Fibroblast of lung (primary cell): ENCODE results near the gene DIAPH3. TPM values are rescaled to one million over a fixed set of nuclear protein-coding genes. Genes with fewer than 3 reads are reported as not detected.

ENCODE experiments used
- DNase-seq, 2 donors: peaks; one replicate each; pipeline versions ENCODE4 v3.0.0 to v3.0.0-alpha.2; 2010; ENCODE audit warnings: low read depth in 2 of 2
- H2AFZ ChIP-seq: 2 replicates; pipeline ENCODE4 v1.5.1; 2012; ENCODE audit warnings: low read length, control low read depth, inconsistent platforms
- H3K27ac ChIP-seq: 2 replicates; pipeline ENCODE4 v1.5.1; 2011; ENCODE audit warnings: low read length, control low read depth; ENCODE audit not compliant: insufficient read depth
- H3K27me3 ChIP-seq: 2 replicates; pipeline ENCODE4 v1.5.1; 2011; ENCODE audit warnings: mild to moderate bottlenecking, low read length; ENCODE audit not compliant: control insufficient read depth, insufficient read depth
- H3K36me3 ChIP-seq: 2 replicates; pipeline ENCODE4 v1.5.1; 2011; ENCODE audit warnings: low read length; ENCODE audit not compliant: control insufficient read depth, insufficient read depth
- H3K4me1 ChIP-seq: 2 replicates; pipeline ENCODE4 v1.5.1; 2011; ENCODE audit warnings: low read length; ENCODE audit not compliant: control insufficient read depth, insufficient read depth; ENCODE audit errors: extremely low read depth
- H3K4me2 ChIP-seq: 2 replicates; pipeline ENCODE4 v1.5.1; 2011; ENCODE audit warnings: low read length, control low read depth; ENCODE audit not compliant: insufficient read depth; ENCODE audit errors: extremely low read depth
- H3K4me3 ChIP-seq, 4 experiments: fragments of 200-600 bp in 1 of 4; sonication (generic) in 1 of 4; replicated peaks in 1 of 4; 2 replicates each; pipeline ENCODE4 v1.5.1; 2011 to 2016; ENCODE audit warnings: low read length in 4 of 4, low read depth in 3 of 4, mild to moderate bottlenecking in 3 of 4, control low read depth in 2 of 4, inconsistent platforms in 1 of 4, mixed read lengths in 1 of 4; ENCODE audit not compliant: insufficient read depth in 1 of 4; ENCODE audit errors: control extremely low read depth in 1 of 4
- H3K79me2 ChIP-seq: 2 replicates; pipeline ENCODE4 v1.5.1; 2012; ENCODE audit warnings: mild to moderate bottlenecking, low read length, inconsistent platforms; ENCODE audit not compliant: control insufficient read depth, insufficient read depth
- H3K9ac ChIP-seq: 2 replicates; pipeline ENCODE4 v1.5.1; 2011; ENCODE audit warnings: mild to moderate bottlenecking, low read length, control low read depth; ENCODE audit not compliant: insufficient read depth
- H3K9me3 ChIP-seq: 2 replicates; pipeline ENCODE4 v1.5.1; 2012; ENCODE audit warnings: low read depth, low read length; ENCODE audit not compliant: control insufficient read depth, insufficient read depth
- H4K20me1 ChIP-seq: 2 replicates; pipeline ENCODE4 v1.5.1; 2011; ENCODE audit warnings: low read length; ENCODE audit not compliant: control insufficient read depth, insufficient read depth; ENCODE audit errors: extremely low read depth
- EZH2 ChIP-seq: IDR thresholded peaks from 2 replicates; pipeline ENCODE4 v1.5.1; 2012; ENCODE audit warnings: low read length, control low read depth, mild to moderate bottlenecking; ENCODE audit errors: missing control alignments
- polyA plus RNA-seq, 2 donors: library from polyadenylated mRNA; depleted of rRNA in 1 of 2; stranded (reverse) in 1 of 2; unstranded in 1 of 2; fragments of >200 nt; gene quantifications; 2 replicates each; pipeline ENCODE4 v1.2.1, GENCODE V29; 2011 to 2012; ENCODE audit warnings: missing spikeins in 1 of 2
- total RNA-seq: library from RNA; depleted of rRNA; stranded (reverse); fragments of >200 nt; gene quantifications from 2 replicates; pipeline ENCODE4 v1.2.1, GENCODE V29; 2014
- TF ChIP-seq, protein P1 (sequence below), 2 donors: IDR thresholded peaks in 1 of 2; conservative IDR thresholded peaks in 1 of 2; 1 replicate in 1 of 2; 2 replicates in 1 of 2; pipeline ENCODE4 v1.5.1; 2011 to 2012; ENCODE audit warnings: low read length in 2 of 2, control low read depth in 1 of 2, inconsistent platforms in 1 of 2, low read depth in 1 of 2, mild to moderate bottlenecking in 1 of 2

Gene DIAPH3
- total and polyA plus RNA-seq, 2 donors (not counting 1 experiment from before 2014, with no cell fraction given): 5.9 to 10.9 TPM

DNA sequence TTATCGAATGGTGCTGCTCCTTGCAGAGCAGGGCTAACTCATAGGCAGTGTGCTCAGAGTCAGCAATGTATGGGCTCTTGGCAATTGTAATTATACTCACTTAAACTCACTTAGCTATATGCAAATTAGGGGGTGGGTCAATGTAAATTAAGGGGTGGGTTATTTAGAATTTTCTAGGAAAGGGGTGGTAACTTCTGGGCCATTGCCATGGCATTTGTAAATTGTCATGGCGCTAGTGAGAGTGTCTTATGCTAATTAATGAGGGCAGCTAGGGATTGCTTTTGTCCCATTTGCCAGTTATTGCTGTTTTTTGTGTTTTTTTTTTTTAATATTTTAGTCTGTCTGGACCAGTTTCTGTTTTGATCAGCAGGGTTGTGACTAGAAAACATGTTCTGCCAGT lies 68.4 kb downstream of the DIAPH3 start:
- no peaks in the 10 kb centered on the region for H3K36me3 ChIP-seq
- H3K27me3 ChIP-seq: no peaks in the 10 kb centered on the region
- H2AFZ ChIP-seq: no peak overlapping the region
- no peaks in the 10 kb centered on the region for H4K20me1 ChIP-seq
- no peaks in the 10 kb centered on the region for H3K9me3 ChIP-seq
- H3K4me2 ChIP-seq: no peak overlapping the region
- peaks cover 10% of the 10 kb centered on the region for H3K79me2 ChIP-seq
- no peak for DNase-seq
- no peak overlapping the region for H3K4me3 ChIP-seq
- no peak for TF ChIP-seq EZH2
- TF ChIP-seq, protein P1, sequence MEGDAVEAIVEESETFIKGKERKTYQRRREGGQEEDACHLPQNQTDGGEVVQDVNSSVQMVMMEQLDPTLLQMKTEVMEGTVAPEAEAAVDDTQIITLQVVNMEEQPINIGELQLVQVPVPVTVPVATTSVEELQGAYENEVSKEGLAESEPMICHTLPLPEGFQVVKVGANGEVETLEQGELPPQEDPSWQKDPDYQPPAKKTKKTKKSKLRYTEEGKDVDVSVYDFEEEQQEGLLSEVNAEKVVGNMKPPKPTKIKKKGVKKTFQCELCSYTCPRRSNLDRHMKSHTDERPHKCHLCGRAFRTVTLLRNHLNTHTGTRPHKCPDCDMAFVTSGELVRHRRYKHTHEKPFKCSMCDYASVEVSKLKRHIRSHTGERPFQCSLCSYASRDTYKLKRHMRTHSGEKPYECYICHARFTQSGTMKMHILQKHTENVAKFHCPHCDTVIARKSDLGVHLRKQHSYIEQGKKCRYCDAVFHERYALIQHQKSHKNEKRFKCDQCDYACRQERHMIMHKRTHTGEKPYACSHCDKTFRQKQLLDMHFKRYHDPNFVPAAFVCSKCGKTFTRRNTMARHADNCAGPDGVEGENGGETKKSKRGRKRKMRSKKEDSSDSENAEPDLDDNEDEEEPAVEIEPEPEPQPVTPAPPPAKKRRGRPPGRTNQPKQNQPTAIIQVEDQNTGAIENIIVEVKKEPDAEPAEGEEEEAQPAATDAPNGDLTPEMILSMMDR (conservative IDR thresholded peaks at IDR 0.05 in 1 of 2, IDR thresholded peaks at IDR 0.05 in 1 of 2; ENCODE audit: low read depth in 1 of 2, low read length in 2 of 2): no peak
- no peak overlapping the region for H3K27ac ChIP-seq
- H3K9ac ChIP-seq: no peak overlapping the region
- peaks cover 2% of the 10 kb centered on the region for H3K4me1 ChIP-seq

DNA sequence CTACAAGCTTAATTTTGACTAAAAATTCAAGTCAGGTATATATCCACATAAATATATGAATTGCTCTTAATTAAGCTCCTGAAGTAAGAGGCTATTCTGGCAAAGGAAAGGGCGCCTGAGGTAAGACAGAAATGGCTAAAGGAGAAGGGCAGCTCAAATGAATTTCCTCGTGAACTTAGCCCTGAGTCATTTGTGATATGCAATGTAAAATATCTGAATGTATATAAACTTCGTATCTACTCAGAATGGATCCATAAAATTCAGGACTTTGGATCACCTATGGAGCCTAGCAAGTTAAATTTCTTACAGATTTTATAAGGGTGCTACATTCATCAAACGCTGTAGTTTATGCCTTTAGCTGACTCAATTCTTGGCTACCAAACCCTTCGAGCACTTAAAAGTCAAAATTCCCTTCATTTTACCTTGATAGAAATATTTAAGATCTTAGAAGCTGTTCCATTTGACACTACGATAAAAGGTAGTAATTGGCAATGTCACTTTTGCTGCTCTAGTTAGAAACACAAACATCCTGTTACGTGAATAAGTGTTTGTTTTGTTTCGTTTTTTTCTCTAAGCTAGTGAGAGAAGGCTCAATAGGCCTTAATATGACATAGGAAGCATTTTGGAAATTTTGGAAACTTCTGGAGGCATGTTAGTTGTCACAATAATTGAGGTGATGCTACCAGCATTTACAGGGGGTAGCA lies 69.2 kb downstream of the DIAPH3 start:
- Histone ChIP-seq H2AFZ (no peak overlapping the region), H3K9me3 (no peaks in the 10 kb centered on the region), H4K20me1 (no peaks in the 10 kb centered on the region), H3K4me1 (peaks cover 2% of the 10 kb centered on the region), H3K27me3 (no peaks in the 10 kb centered on the region), H3K4me2 (no peak overlapping the region), H3K27ac (no peak overlapping the region), H3K9ac (no peak overlapping the region), H3K79me2 (peaks cover 10% of the 10 kb centered on the region), H3K36me3 (no peaks in the 10 kb centered on the region), H3K4me3 (no peak overlapping the region)
- no peak for DNase-seq
- no peak for TF ChIP-seq EZH2
- TF ChIP-seq, protein P1 (conservative IDR thresholded peaks at IDR 0.05 in 1 of 2, IDR thresholded peaks at IDR 0.05 in 1 of 2; ENCODE audit: low read depth in 1 of 2, low read length in 2 of 2): no peak

DNA sequence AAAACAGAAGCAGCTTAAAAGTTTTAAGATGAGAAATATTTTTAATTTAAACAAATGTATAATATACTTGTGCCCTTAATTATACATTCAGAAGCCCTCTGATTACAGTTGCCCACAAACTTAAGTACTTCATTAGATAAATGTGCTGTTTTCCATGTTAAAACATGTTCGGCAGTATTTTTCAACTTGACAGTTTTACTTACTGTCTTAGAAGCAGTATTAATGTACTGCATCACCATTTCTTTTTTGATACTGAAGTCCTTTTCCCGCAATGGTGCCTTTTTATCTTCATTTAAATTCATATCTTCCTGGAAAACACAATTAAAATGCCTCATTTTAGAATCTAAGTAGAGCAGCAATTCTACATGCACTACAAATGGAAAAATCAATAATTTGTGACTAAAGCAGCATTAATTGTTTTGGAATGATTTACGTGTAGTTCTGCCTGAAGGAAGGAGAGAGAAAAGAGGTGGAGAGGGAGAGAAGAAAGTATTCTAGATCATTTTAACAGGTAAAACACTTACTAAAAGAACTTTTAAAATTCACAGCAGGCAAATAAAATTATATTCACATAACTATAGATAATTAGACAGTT lies 70.2 kb downstream of the DIAPH3 start:
- H3K9ac ChIP-seq: no peak overlapping the region
- no peak overlapping the region for H3K27ac ChIP-seq
- no peak overlapping the region for H2AFZ ChIP-seq
- no peak for TF ChIP-seq EZH2
- TF ChIP-seq, protein P1 (conservative IDR thresholded peaks at IDR 0.05 in 1 of 2, IDR thresholded peaks at IDR 0.05 in 1 of 2; ENCODE audit: low read depth in 1 of 2, low read length in 2 of 2): no peak
- H3K9me3 ChIP-seq: no peaks in the 10 kb centered on the region
- no peaks in the 10 kb centered on the region for H3K27me3 ChIP-seq
- no peak for DNase-seq
- H3K4me3 ChIP-seq: no peak overlapping the region
- H3K79me2 ChIP-seq: peaks cover 4% of the 10 kb centered on the region
- H4K20me1 ChIP-seq: no peaks in the 10 kb centered on the region
- no peaks in the 10 kb centered on the region for H3K36me3 ChIP-seq
- H3K4me2 ChIP-seq: no peak overlapping the region
- H3K4me1 ChIP-seq: peaks cover 2% of the 10 kb centered on the region
